NCI-H748 (cell line): ENCODE results near the gene VPREB3.
A peak's percentile ranks its signal among the peaks of the same experiment; 100 is the strongest.

Experiments
- DNase-seq: peaks from one replicate; lab custom pipeline; 2025; ENCODE audit not compliant: unreplicated experiment; lab: John Stamatoyannopoulos, UW

Gene VPREB3

GRCh38 chr22:23754220-23754919, at the start of gene VPREB3:
VPREB3 (minus strand) TSS chr22:23754425; CDS start chr22:23754363, 62 bp downstream.
- DNase-seq, result no peak

GRCh38 chr22:23803001-23803819, 49.0 kb upstream of the VPREB3 start:
- no peak for DNase-seq

GRCh38 chr22:23801886-23802377, 47.7 kb upstream of the VPREB3 start:
- no peak for DNase-seq

GRCh38 chr22:23801238-23801821, 47.1 kb upstream of the VPREB3 start:
- no peak for DNase-seq

GRCh38 chr22:23800297-23801237, 46.3 kb upstream of the VPREB3 start:
- no peak for DNase-seq

GRCh38 chr22:23796461-23796860, 42.2 kb upstream of the VPREB3 start:
- no peak for DNase-seq

GRCh38 chr22:23793326-23793725, 39.1 kb upstream of the VPREB3 start:
- no peak for DNase-seq

- DNase-seq, result no peak
These were observed 37.8 kb upstream of the VPREB3 start for GRCh38 chr22:23791738-23792645.

- DNase-seq, result no peak
These were observed 36.9 kb upstream of the VPREB3 start for GRCh38 chr22:23790819-23791737.

- no peak for DNase-seq
These were observed 35.4 kb upstream of the VPREB3 start for GRCh38 chr22:23789638-23790037.

- peak; percentile 68 for DNase-seq
These were observed 34.9 kb upstream of the VPREB3 start for GRCh38 chr22:23789121-23789520.

GRCh38 chr22:23787910-23788309, 33.7 kb upstream of the VPREB3 start:
- no peak for DNase-seq

GRCh38 chr22:23787600-23787896, 33.3 kb upstream of the VPREB3 start:
- no peak for DNase-seq

GRCh38 chr22:23786752-23787599, 32.8 kb upstream of the VPREB3 start, which contains the start of gene SMARCB1:
SMARCB1 (plus strand) TSS chr22:23786966; CDS start chr22:23787170, 204 bp downstream.
- peak; percentile 87 for DNase-seq

- DNase-seq, result no peak
These were observed 32.1 kb upstream of the VPREB3 start for GRCh38 chr22:23786261-23786710.

- no peak for DNase-seq
These were observed 30.0 kb upstream of the VPREB3 start for GRCh38 chr22:23784215-23784732.
